Measurements from ENCODE around the gene C2orf69. TPM values are rescaled to one million over a fixed set of nuclear protein-coding genes. Genes with fewer than 3 reads are reported as not detected.
A peak's percentile ranks its signal among the peaks of the same experiment; 100 is the strongest.

The C2orf69 gene
- total RNA-seq, 1 experiment from 2014 or later, result 29.9 TPM

DNA sequence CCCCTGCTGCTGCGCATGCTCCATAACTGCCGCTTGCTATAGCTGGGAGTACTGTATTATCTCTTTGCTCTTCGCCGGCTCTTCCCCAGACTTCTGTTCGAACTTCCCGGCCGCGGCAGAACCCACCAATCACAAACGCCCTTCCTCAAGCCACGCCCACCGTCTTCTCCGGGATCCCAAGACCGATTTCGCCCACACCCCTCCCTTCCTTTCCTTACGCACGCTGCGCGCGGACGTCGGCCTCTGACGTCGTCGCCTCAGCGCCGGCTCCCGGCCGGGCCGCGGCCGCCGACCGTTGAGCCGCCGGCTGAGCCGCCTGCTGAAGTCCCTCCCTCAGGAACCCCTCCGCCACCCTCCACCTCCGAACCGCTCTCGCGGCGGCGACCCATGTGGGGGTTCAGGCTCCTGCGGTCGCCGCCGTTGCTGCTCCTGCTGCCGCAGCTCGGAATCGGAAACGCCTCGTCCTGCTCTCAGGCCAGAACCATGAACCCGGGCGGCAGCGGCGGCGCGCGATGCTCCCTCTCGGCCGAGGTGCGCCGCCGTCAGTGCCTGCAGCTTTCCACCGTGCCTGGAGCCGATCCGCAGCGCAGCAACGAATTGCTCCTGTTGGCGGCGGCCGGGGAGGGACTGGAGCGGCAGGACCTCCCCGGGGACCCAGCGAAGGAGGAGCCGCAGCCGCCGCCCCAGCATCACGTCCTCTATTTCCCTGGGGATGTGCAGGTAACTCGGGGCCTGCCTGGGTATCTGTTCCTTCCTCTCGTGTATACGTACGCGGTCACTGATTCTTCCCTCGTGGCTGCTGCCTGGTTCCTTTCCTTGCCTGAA lies at the start of gene C2orf69 (continued):
- TF ChIP-seq, protein P1, sequence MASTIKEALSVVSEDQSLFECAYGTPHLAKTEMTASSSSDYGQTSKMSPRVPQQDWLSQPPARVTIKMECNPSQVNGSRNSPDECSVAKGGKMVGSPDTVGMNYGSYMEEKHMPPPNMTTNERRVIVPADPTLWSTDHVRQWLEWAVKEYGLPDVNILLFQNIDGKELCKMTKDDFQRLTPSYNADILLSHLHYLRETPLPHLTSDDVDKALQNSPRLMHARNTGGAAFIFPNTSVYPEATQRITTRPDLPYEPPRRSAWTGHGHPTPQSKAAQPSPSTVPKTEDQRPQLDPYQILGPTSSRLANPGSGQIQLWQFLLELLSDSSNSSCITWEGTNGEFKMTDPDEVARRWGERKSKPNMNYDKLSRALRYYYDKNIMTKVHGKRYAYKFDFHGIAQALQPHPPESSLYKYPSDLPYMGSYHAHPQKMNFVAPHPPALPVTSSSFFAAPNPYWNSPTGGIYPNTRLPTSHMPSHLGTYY (CRISPR knock-in tag; IDR thresholded peaks at IDR 0.05), result no peak
- TF ChIP-seq ZNF138 (CRISPR knock-in tag; conservative IDR thresholded peaks at IDR 0.05), result 0 out of 2 replicates have a peak, but pooled peaks have one; percentile 41
- TF ChIP-seq ZNF423 (CRISPR knock-in tag; IDR thresholded peaks at IDR 0.05), result no peak
- TF ChIP-seq NR2C2 (CRISPR knock-in tag; IDR thresholded peaks at IDR 0.05), result peak; percentile 10; the same call in 1 of the 2 replicates
- TF ChIP-seq ZNF317 (CRISPR knock-in tag; IDR thresholded peaks at IDR 0.05; ENCODE audit: borderline replicate concordance, low read depth), result peak; percentile 40; the same call in 1 of the 2 replicates
- TF ChIP-seq, protein P2, sequence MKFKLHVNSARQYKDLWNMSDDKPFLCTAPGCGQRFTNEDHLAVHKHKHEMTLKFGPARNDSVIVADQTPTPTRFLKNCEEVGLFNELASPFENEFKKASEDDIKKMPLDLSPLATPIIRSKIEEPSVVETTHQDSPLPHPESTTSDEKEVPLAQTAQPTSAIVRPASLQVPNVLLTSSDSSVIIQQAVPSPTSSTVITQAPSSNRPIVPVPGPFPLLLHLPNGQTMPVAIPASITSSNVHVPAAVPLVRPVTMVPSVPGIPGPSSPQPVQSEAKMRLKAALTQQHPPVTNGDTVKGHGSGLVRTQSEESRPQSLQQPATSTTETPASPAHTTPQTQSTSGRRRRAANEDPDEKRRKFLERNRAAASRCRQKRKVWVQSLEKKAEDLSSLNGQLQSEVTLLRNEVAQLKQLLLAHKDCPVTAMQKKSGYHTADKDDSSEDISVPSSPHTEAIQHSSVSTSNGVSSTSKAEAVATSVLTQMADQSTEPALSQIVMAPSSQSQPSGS (CRISPR knock-in tag; IDR thresholded peaks at IDR 0.05; ENCODE audit: borderline replicate concordance, low read depth), result no peak
- TF ChIP-seq, protein P3, sequence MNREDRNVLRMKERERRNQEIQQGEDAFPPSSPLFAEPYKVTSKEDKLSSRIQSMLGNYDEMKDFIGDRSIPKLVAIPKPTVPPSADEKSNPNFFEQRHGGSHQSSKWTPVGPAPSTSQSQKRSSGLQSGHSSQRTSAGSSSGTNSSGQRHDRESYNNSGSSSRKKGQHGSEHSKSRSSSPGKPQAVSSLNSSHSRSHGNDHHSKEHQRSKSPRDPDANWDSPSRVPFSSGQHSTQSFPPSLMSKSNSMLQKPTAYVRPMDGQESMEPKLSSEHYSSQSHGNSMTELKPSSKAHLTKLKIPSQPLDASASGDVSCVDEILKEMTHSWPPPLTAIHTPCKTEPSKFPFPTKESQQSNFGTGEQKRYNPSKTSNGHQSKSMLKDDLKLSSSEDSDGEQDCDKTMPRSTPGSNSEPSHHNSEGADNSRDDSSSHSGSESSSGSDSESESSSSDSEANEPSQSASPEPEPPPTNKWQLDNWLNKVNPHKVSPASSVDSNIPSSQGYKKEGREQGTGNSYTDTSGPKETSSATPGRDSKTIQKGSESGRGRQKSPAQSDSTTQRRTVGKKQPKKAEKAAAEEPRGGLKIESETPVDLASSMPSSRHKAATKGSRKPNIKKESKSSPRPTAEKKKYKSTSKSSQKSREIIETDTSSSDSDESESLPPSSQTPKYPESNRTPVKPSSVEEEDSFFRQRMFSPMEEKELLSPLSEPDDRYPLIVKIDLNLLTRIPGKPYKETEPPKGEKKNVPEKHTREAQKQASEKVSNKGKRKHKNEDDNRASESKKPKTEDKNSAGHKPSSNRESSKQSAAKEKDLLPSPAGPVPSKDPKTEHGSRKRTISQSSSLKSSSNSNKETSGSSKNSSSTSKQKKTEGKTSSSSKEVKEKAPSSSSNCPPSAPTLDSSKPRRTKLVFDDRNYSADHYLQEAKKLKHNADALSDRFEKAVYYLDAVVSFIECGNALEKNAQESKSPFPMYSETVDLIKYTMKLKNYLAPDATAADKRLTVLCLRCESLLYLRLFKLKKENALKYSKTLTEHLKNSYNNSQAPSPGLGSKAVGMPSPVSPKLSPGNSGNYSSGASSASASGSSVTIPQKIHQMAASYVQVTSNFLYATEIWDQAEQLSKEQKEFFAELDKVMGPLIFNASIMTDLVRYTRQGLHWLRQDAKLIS (CRISPR knock-in tag; IDR thresholded peaks at IDR 0.05; ENCODE audit: borderline replicate concordance), result no peak; the same call in 1 of the 2 replicates
- TF ChIP-seq, protein P4, sequence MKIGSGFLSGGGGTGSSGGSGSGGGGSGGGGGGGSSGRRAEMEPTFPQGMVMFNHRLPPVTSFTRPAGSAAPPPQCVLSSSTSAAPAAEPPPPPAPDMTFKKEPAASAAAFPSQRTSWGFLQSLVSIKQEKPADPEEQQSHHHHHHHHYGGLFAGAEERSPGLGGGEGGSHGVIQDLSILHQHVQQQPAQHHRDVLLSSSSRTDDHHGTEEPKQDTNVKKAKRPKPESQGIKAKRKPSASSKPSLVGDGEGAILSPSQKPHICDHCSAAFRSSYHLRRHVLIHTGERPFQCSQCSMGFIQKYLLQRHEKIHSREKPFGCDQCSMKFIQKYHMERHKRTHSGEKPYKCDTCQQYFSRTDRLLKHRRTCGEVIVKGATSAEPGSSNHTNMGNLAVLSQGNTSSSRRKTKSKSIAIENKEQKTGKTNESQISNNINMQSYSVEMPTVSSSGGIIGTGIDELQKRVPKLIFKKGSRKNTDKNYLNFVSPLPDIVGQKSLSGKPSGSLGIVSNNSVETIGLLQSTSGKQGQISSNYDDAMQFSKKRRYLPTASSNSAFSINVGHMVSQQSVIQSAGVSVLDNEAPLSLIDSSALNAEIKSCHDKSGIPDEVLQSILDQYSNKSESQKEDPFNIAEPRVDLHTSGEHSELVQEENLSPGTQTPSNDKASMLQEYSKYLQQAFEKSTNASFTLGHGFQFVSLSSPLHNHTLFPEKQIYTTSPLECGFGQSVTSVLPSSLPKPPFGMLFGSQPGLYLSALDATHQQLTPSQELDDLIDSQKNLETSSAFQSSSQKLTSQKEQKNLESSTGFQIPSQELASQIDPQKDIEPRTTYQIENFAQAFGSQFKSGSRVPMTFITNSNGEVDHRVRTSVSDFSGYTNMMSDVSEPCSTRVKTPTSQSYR (CRISPR knock-in tag; IDR thresholded peaks at IDR 0.05), result no peak
- peak; percentile 94 for TF ChIP-seq CREM (CRISPR knock-in tag; IDR thresholded peaks at IDR 0.05)
- TF ChIP-seq JUN (CRISPR knock-in tag; IDR thresholded peaks at IDR 0.05), result no peak
- no peak for TF ChIP-seq FOXJ3 (CRISPR knock-in tag; IDR thresholded peaks at IDR 0.05; ENCODE audit: borderline replicate concordance)
- TF ChIP-seq, protein P5, sequence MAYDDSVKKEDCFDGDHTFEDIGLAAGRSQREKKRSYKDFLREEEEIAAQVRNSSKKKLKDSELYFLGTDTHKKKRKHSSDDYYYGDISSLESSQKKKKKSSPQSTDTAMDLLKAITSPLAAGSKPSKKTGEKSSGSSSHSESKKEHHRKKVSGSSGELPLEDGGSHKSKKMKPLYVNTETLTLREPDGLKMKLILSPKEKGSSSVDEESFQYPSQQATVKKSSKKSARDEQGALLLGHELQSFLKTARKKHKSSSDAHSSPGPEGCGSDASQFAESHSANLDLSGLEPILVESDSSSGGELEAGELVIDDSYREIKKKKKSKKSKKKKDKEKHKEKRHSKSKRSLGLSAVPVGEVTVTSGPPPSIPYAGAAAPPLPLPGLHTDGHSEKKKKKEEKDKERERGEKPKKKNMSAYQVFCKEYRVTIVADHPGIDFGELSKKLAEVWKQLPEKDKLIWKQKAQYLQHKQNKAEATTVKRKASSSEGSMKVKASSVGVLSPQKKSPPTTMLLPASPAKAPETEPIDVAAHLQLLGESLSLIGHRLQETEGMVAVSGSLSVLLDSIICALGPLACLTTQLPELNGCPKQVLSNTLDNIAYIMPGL (CRISPR knock-in tag; IDR thresholded peaks at IDR 0.05), result peak; percentile 95
- TF ChIP-seq SMAD3 (CRISPR knock-in tag; IDR thresholded peaks at IDR 0.05; ENCODE audit: borderline replicate concordance), result peak; percentile 59; the same call in 1 of the 2 replicates

Measured in WTC11 (cell line).